HCT116 (cell line): ENCODE measurements around the gene ADAM15. TPM values are rescaled to one million over a fixed set of nuclear protein-coding genes. Genes with fewer than 3 reads are reported as not detected.

Experiments used
- ATAC-seq: fragments of 200-7000 bp; cut with Tn5 transposase; 2 replicates; pipeline ENCODE4 v1.9.1; 2020; ENCODE audit warnings: mild to moderate bottlenecking, moderate library complexity
- BruUV-seq: library from RNA; stranded (reverse); fragments of 400-500 nt; replicated peaks from 2 replicates; lab custom pipeline; 2021; lab: Mats Ljungman, UMichigan
- CTCF ChIA-PET: fragments of 300-600 bp; sonication (Branson Sonifier 250); formaldehyde crosslinking; loops from one replicate; lab custom pipeline; 2021; ENCODE audit warnings: antibody characterized with exemption; lab: Charles Lee
- POLR2A ChIA-PET: fragments of 300-600, 350-600 bp; sonication (Branson Sonifier 250); formaldehyde crosslinking; loops from one replicate; lab custom pipeline; 2021; ENCODE audit warnings: antibody characterized with exemption; lab: Charles Lee
- RAD21 ChIA-PET, 2 experiments: fragments of 300-600 bp; sonication (Branson Sonifier 250); formaldehyde crosslinking; loops; one replicate each; lab custom pipeline; 2023; ENCODE audit warnings: low total read pairs in 2 of 2; ENCODE audit not compliant: uncharacterized antibody in 2 of 2, unreplicated experiment in 2 of 2, low non-redundant PET in 1 of 2; lab: Charles Lee
- DNase-seq: peaks from one replicate; pipeline ENCODE4 v3.0.0-alpha.2; 2010; ENCODE audit warnings: low read depth, low spot score
- H2AFZ ChIP-seq: fragments of 200-600 bp; shearing (Covaris generic), sonication (generic); 2 replicates; pipeline ENCODE4 v1.6.1; 2017; ENCODE audit warnings: low read depth, mixed run types, mixed read lengths, antibody characterized with exemption, low read length; ENCODE audit not compliant: poor library complexity, severe bottlenecking
- H3K27ac ChIP-seq: 2 replicates; pipeline ENCODE4 v1.5.1; 2012; ENCODE audit warnings: low read depth, low read length
- H3K27me3 ChIP-seq: fragments of 200-600 bp; sonication (generic); 2 replicates; pipeline ENCODE4 v1.6.1; 2016; ENCODE audit warnings: mixed run types, low read length, mixed read lengths; ENCODE audit not compliant: insufficient read depth
- H3K36me3 ChIP-seq, 2 experiments: fragments of 200-500 bp in 1 of 2; fragments of 200-600 bp in 1 of 2; sonication (Bioruptor generic) in 1 of 2; sonication (generic) in 1 of 2; 2 replicates each; pipeline versions ENCODE4 v1.5.1 to v1.6.1; 2014 to 2016; ENCODE audit warnings: low read length in 2 of 2, inconsistent platforms in 1 of 2, mixed read lengths in 1 of 2, mixed run types in 1 of 2; ENCODE audit not compliant: insufficient read depth in 2 of 2, control insufficient read depth in 1 of 2
- H3K4me1 ChIP-seq, 2 experiments: fragments of 200-600 bp in 1 of 2; sonication (generic) in 1 of 2; 2 replicates each; pipeline versions ENCODE4 v1.5.1 to v1.6.1; 2012 to 2017; ENCODE audit warnings: low read length in 2 of 2, inconsistent platforms in 1 of 2, mild to moderate bottlenecking in 1 of 2, mixed read lengths in 1 of 2, mixed run types in 1 of 2, moderate library complexity in 1 of 2; ENCODE audit not compliant: insufficient read depth in 2 of 2, control insufficient read depth in 1 of 2
- H3K4me2 ChIP-seq: fragments of 200-600 bp; sonication (generic); 2 replicates; pipeline ENCODE4 v1.6.1; 2017; ENCODE audit warnings: mixed run types, low read length, mixed read lengths
- H3K4me3 ChIP-seq, 2 experiments: fragments of 200-600 bp in 1 of 2; sonication (generic) in 1 of 2; replicated peaks in 1 of 2; 2 replicates each; pipeline ENCODE4 v1.5.1; 2011 to 2016; ENCODE audit warnings: low read length in 2 of 2, control low read depth in 1 of 2, low read depth in 1 of 2, mild to moderate bottlenecking in 1 of 2, mixed read lengths in 1 of 2, mixed run types in 1 of 2
- H3K79me2 ChIP-seq: fragments of 200-600 bp; sonication (generic); 2 replicates; pipeline ENCODE4 v1.6.1; 2017; ENCODE audit warnings: mild to moderate bottlenecking, mixed run types, low read length, moderate library complexity, mixed read lengths; ENCODE audit not compliant: insufficient read depth
- H3K9ac ChIP-seq: fragments of 200-600 bp; sonication (generic); 2 replicates; pipeline ENCODE4 v1.6.1; 2016; ENCODE audit warnings: low read length, mixed read lengths
- H3K9me2 ChIP-seq: fragments of 200-600 bp; sonication (generic), shearing (Covaris generic); 2 replicates; pipeline ENCODE4 v1.6.1; 2017; ENCODE audit warnings: mixed run types, mild to moderate bottlenecking, moderate library complexity; ENCODE audit not compliant: insufficient read depth
- H3K9me3 ChIP-seq, 2 experiments: fragments of 200-500 bp in 1 of 2; fragments of 200-600 bp in 1 of 2; sonication (Bioruptor generic) in 1 of 2; sonication (generic) in 1 of 2; 2 replicates each; pipeline ENCODE4 v1.6.1; 2014 to 2017; ENCODE audit warnings: low read length in 2 of 2, mixed read lengths in 2 of 2, inconsistent platforms in 1 of 2, low read depth in 1 of 2, mild to moderate bottlenecking in 1 of 2, mixed run types in 1 of 2, moderate library complexity in 1 of 2; ENCODE audit not compliant: control insufficient read depth in 1 of 2, insufficient read depth in 1 of 2
- H4K20me1 ChIP-seq: fragments of 200-600 bp; sonication (generic), shearing (Covaris generic); 2 replicates; pipeline ENCODE4 v1.6.1; 2017; ENCODE audit warnings: mixed run types, mild to moderate bottlenecking, moderate library complexity; ENCODE audit not compliant: insufficient read depth
- CBX3 ChIP-seq: IDR thresholded peaks from 2 replicates; pipeline ENCODE4 v1.6.1; 2012; ENCODE audit warnings: low read depth
- CEBPB ChIP-seq: IDR thresholded peaks from 2 replicates; pipeline ENCODE4 v1.6.1; 2012; ENCODE audit warnings: low read depth
- ELF1 ChIP-seq: IDR thresholded peaks from 2 replicates; pipeline ENCODE4 v1.6.1; 2012; ENCODE audit warnings: low read depth, borderline replicate concordance
- JUND ChIP-seq: IDR thresholded peaks from 2 replicates; pipeline ENCODE4 v1.6.1; 2012
- POLR2A ChIP-seq: IDR thresholded peaks from 2 replicates; pipeline ENCODE4 v1.7.0; 2011; ENCODE audit warnings: borderline replicate concordance; ENCODE audit not compliant: insufficient read depth, insufficient read length; ENCODE audit errors: extremely low read depth
- POLR2AphosphoS5 ChIP-seq: IDR thresholded peaks from 2 replicates; pipeline ENCODE4 v1.6.1; 2011; ENCODE audit warnings: mild to moderate bottlenecking, low read depth, low read length, moderate library complexity
- RAD21 ChIP-seq: IDR thresholded peaks from 2 replicates; pipeline ENCODE4 v1.6.1; 2012; ENCODE audit warnings: low read depth, mild to moderate bottlenecking
- SIN3A ChIP-seq: IDR thresholded peaks from 2 replicates; pipeline ENCODE4 v1.6.1; 2012; ENCODE audit warnings: low read depth
- SP1 ChIP-seq: IDR thresholded peaks from 2 replicates; pipeline ENCODE4 v1.6.1; 2012; ENCODE audit warnings: low read depth
- SRF ChIP-seq: IDR thresholded peaks from 2 replicates; pipeline ENCODE4 v1.6.1; 2012; ENCODE audit warnings: low read depth
- TCF7L2 ChIP-seq: IDR thresholded peaks from 2 replicates; pipeline ENCODE4 v1.7.0; 2011; ENCODE audit warnings: borderline replicate concordance, inconsistent platforms; ENCODE audit not compliant: insufficient read depth, insufficient read length; ENCODE audit errors: extremely low read depth
- YY1 ChIP-seq: IDR thresholded peaks from 2 replicates; pipeline ENCODE4 v1.6.1; 2011; ENCODE audit warnings: low read length, low read depth, moderate library complexity, mild to moderate bottlenecking; ENCODE audit not compliant: insufficient replicate concordance; ENCODE audit errors: extremely low read depth
- ZFX ChIP-seq: fragments of 450-650 bp; IDR thresholded peaks from 2 replicates; pipeline ENCODE4 v1.6.1; 2017
- ZNF274 ChIP-seq: fragments of 200-500 bp; sonication (Bioruptor generic); IDR thresholded peaks from 2 replicates; pipeline ENCODE4 v1.6.1; 2014; ENCODE audit warnings: mild to moderate bottlenecking, low read depth, low read length, inconsistent platforms
- intact Hi-C: fragments of 100-400 bp; cut with micrococcal nuclease; formaldehyde crosslinking; loops from 2 replicates; pipeline ENCODE4 v1.10.0; 2022
- total RNA-seq: library from RNA; stranded (reverse); gene quantifications from one replicate; pipeline ENCODE4 v1.2.1, GENCODE V29; 2021; ENCODE audit not compliant: unreplicated experiment
- TF ChIP-seq, protein P1 (sequence below): IDR thresholded peaks from 2 replicates; pipeline ENCODE4 v1.6.1; 2012
- TF ChIP-seq, protein P2 (sequence below): IDR thresholded peaks from 2 replicates; pipeline ENCODE4 v1.6.1; 2012; ENCODE audit warnings: low read depth
- TF ChIP-seq, protein P3 (sequence below): IDR thresholded peaks from 2 replicates; pipeline ENCODE4 v1.6.1; 2011; ENCODE audit warnings: mild to moderate bottlenecking, low read length, moderate library complexity; ENCODE audit not compliant: insufficient replicate concordance; ENCODE audit errors: extremely low read depth
- TF ChIP-seq, protein P4 (sequence below), 3 experiments: fragments of 200-600 bp in 1 of 3; sonication (generic) in 1 of 3; IDR thresholded peaks in 2 of 3; conservative IDR thresholded peaks in 1 of 3; 2 replicates each; pipeline ENCODE4 v1.5.1; 2012 to 2017; ENCODE audit warnings: low read depth in 2 of 3, low read length in 2 of 3, antibody characterized with exemption in 1 of 3, borderline replicate concordance in 1 of 3, control low read depth in 1 of 3, mild to moderate bottlenecking in 1 of 3, mixed read lengths in 1 of 3, mixed run types in 1 of 3, moderate library complexity in 1 of 3; ENCODE audit not compliant: insufficient read depth in 1 of 3

The ADAM15 gene
- total RNA-seq, 1 experiment from 2014 or later = 149 TPM

DNA sequence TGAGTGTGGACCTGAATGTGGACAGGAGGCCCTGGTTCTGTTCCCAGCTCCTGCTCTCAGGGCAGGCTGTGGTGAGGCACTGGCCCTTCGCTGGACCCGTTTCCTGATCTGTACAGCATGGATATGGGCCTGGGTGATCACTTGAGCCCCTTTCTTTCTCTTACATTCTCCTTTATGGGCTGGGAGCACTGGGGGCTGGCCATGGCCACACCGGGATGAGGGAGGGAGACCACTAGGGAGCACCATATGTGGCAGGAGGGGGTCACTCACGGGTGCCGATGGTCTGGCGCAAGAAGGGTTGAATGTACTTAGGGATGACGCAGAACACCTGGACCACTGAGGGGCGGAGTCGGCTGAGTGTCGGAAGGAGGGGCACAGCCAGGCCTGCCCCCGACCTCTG is 20.2 kb upstream of the ADAM15 start:
- Histone ChIP-seq H3K27ac (no peak overlapping the region), H3K9ac (no peak overlapping the region), H3K27me3 (no peaks in the 10 kb centered on the region), H4K20me1 (no peaks in the 10 kb centered on the region), H3K79me2 (no peaks in the 10 kb centered on the region), H2AFZ (no peak overlapping the region), H3K9me2 (no peaks in the 10 kb centered on the region)
- intact Hi-C loops = no loop called here
- DNase-seq = no peak
- ChIA-PET CTCF (interaction anchor here (1.6 kb wide), 1 partner anchor 20 kb away, joined by 5 read pairs; the partner anchor contains the start of gene ADAM15), RAD21 (no interaction called here)
- no TSS peak for BruUV-seq
- no peak for ATAC-seq
- TF ChIP-seq SP1 (no peak), ZNF274 (no peak), SRF (no peak), ELF1 (no peak), YY1 (no peak), RAD21 (no peak), CEBPB (no peak), ZFX (no peak), POLR2AphosphoS5 (no peak), SIN3A (no peak), JUND (no peak), CBX3 (no peak), POLR2A (no peak), TCF7L2 (no peak)
- TF ChIP-seq, protein P1, sequence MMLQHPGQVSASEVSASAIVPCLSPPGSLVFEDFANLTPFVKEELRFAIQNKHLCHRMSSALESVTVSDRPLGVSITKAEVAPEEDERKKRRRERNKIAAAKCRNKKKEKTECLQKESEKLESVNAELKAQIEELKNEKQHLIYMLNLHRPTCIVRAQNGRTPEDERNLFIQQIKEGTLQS = no peak
- TF ChIP-seq, protein P2, sequence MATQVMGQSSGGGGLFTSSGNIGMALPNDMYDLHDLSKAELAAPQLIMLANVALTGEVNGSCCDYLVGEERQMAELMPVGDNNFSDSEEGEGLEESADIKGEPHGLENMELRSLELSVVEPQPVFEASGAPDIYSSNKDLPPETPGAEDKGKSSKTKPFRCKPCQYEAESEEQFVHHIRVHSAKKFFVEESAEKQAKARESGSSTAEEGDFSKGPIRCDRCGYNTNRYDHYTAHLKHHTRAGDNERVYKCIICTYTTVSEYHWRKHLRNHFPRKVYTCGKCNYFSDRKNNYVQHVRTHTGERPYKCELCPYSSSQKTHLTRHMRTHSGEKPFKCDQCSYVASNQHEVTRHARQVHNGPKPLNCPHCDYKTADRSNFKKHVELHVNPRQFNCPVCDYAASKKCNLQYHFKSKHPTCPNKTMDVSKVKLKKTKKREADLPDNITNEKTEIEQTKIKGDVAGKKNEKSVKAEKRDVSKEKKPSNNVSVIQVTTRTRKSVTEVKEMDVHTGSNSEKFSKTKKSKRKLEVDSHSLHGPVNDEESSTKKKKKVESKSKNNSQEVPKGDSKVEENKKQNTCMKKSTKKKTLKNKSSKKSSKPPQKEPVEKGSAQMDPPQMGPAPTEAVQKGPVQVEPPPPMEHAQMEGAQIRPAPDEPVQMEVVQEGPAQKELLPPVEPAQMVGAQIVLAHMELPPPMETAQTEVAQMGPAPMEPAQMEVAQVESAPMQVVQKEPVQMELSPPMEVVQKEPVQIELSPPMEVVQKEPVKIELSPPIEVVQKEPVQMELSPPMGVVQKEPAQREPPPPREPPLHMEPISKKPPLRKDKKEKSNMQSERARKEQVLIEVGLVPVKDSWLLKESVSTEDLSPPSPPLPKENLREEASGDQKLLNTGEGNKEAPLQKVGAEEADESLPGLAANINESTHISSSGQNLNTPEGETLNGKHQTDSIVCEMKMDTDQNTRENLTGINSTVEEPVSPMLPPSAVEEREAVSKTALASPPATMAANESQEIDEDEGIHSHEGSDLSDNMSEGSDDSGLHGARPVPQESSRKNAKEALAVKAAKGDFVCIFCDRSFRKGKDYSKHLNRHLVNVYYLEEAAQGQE = no peak
- TF ChIP-seq, protein P3, sequence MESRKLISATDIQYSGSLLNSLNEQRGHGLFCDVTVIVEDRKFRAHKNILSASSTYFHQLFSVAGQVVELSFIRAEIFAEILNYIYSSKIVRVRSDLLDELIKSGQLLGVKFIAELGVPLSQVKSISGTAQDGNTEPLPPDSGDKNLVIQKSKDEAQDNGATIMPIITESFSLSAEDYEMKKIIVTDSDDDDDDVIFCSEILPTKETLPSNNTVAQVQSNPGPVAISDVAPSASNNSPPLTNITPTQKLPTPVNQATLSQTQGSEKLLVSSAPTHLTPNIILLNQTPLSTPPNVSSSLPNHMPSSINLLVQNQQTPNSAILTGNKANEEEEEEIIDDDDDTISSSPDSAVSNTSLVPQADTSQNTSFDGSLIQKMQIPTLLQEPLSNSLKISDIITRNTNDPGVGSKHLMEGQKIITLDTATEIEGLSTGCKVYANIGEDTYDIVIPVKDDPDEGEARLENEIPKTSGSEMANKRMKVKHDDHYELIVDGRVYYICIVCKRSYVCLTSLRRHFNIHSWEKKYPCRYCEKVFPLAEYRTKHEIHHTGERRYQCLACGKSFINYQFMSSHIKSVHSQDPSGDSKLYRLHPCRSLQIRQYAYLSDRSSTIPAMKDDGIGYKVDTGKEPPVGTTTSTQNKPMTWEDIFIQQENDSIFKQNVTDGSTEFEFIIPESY = no peak
- TF ChIP-seq, protein P4, sequence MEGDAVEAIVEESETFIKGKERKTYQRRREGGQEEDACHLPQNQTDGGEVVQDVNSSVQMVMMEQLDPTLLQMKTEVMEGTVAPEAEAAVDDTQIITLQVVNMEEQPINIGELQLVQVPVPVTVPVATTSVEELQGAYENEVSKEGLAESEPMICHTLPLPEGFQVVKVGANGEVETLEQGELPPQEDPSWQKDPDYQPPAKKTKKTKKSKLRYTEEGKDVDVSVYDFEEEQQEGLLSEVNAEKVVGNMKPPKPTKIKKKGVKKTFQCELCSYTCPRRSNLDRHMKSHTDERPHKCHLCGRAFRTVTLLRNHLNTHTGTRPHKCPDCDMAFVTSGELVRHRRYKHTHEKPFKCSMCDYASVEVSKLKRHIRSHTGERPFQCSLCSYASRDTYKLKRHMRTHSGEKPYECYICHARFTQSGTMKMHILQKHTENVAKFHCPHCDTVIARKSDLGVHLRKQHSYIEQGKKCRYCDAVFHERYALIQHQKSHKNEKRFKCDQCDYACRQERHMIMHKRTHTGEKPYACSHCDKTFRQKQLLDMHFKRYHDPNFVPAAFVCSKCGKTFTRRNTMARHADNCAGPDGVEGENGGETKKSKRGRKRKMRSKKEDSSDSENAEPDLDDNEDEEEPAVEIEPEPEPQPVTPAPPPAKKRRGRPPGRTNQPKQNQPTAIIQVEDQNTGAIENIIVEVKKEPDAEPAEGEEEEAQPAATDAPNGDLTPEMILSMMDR (IDR thresholded peaks at IDR 0.05 in 2 of 3, conservative IDR thresholded peaks at IDR 0.05 in 1 of 3; ENCODE audit: borderline replicate concordance in 1 of 3, insufficient read depth in 1 of 3, low read depth in 2 of 3, low read length in 2 of 3) = no peak
- TF ChIP-seq, all 23 proteins: peak for 0
- Histone ChIP-seq H3K4me2 (no peak overlapping the region), H3K36me3 (no peaks in the 10 kb centered on the region), H3K4me3 (no peak overlapping the region), H3K4me1 (peaks cover 10 to 14% of the 10 kb centered on the region in 2 experiments), H3K9me3 (no peaks in the 10 kb centered on the region)
- POLR2A ChIA-PET = no interaction called here
